GM19193 (cell line): ENCODE measurements around the gene ANO9.

ENCODE experiments used
- POLR2A ChIP-seq: IDR thresholded peaks from 4 replicates; pipeline ENCODE4 v1.6.1; 2011; ENCODE audit not compliant: insufficient read depth, insufficient read length; ENCODE audit errors: extremely low read depth

Gene ANO9

DNA sequence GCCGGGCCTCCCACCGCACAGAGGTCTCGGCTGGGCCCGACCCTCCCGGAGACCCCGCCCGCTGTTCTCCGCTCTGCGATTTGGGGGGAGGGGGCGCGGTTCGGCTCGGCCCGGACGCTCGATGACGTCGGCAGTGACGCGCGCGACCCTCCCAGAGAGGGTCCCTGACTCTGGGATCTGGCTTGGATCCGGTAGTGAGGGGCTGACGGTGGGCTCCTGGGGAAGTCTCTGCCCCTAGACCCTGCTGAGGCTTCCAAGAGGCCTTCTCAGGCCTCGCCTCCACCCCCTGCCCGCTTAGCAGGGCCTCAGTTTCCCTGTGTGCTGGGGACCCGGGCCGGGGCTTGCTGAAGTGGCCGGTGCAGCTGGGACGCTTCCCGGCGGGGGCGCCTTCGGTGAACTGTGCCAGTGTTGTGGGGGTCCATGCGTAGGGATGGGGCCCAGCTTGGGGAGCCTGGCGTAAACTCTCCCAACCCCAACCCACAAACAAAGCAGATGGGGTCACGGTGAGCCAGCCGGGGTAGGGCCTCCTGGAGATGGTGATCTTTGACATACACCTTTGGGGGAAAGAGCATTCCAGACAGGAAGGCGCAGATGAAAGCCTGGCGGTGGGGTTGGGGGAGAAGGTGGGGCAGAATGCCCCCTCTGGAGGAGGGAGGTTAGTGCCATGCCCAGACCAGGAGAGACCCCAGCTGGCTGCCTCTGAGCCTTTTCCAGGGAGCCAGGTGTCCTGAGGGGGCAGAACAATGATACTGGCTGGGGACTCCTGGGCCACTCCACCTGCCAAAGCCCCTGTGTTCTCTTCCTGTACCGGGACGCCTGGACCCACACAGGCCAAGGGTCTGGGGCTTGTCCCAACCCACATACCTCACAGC, 71.5 kb downstream of the ANO9 start:
- no peak for TF ChIP-seq POLR2A

DNA sequence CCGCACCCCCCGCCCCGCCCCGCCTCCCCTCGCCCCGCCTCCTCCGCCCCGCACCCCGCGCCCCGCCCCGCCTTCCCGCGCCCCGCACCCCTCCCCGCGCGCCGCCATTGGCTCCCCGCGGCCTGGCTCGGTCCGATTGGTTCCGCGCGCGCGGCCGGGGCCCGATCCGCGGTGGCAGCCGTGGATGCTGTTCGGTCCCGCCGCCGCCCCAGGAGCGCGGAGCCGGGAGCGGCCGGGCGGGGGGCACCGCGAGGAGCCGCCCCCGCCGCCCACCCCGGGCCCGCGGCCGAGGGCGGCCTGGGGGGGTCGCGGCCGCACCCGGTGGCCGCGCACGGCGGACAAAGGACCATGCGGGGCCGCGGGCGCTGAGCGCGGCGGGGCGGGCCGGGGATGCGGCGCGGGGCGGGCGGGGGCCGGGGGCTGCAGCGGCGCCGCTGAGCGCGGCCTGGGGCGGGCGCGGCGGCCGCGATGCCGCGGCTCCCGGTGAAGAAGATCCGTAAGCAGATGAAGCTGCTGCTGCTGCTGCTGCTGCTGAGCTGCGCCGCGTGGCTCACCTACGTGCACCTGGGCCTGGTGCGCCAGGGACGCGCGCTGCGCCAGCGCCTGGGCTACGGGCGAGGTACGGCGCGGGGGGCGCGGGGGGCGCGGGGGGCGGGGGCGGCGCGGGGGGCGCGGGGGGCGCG, 72.3 kb downstream of the ANO9 start, which contains the start of gene B4GALNT4:
Gene B4GALNT4, plus strand, starts transcription at position 164 of the 683 bp plus-strand sequence. Its CDS starts 305 bp downstream, at position 469.
- no peak for TF ChIP-seq POLR2A

- no peak for TF ChIP-seq POLR2A
Observed at GRCh38 chr11:368414-369335, 73.1 kb downstream of the ANO9 start.

DNA sequence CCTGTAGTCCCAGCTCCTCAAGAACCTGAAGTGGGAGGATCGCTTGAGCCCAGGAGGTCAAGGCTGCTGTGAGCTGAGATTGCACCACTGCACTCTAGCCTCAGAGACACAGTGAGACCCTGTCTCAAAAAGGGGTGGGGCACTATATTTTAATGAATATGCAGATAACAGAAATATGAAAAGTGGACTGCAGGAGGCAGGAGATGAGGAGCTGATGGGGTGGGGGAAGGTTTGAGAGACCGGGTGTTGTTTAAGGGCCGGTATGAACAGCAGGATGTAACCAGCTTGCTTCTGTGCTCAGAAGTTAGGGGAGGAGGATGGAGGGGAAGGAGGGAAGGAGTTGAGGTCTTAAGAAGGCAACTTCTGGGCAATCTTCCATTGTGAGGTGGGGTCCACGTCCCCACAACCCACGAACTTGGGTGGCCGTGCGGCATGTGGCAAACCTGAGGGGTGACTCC, 73.8 kb downstream of the ANO9 start:
- no peak for TF ChIP-seq POLR2A
